ENCODE measurements around the gene PTPRK.

Gene PTPRK

GRCh38 chr6:128414943-128415342 lies 105.5 kb downstream of the PTPRK start (continued):
- TF ChIP-seq, protein P1, sequence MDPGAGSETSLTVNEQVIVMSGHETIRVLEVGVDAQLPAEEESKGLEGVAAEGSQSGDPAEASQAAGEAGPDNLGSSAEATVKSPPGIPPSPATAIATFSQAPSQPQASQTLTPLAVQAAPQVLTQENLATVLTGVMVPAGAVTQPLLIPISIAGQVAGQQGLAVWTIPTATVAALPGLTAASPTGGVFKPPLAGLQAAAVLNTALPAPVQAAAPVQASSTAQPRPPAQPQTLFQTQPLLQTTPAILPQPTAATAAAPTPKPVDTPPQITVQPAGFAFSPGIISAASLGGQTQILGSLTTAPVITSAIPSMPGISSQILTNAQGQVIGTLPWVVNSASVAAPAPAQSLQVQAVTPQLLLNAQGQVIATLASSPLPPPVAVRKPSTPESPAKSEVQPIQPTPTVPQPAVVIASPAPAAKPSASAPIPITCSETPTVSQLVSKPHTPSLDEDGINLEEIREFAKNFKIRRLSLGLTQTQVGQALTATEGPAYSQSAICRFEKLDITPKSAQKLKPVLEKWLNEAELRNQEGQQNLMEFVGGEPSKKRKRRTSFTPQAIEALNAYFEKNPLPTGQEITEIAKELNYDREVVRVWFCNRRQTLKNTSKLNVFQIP (CRISPR knock-in tag; IDR thresholded peaks at IDR 0.05; ENCODE audit: borderline replicate concordance, low read depth) = no peak

DNA sequence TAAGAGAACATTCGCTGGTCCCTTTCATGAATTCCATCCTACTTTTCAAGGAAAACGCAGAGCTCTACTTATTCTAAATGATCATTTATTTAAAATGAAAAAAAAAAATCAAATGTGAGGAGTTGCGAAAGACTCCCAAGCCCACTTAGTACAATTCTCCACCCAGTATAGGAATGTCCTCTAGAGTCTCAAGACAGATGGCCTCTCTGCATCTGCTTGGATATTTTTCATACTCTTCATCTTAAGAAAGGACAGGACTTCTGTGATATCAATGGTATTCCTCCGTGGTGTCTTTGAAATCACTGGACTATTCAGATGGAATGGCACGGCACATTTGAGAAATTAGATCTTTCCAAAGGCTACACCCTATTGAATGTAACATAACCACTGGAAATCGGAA lies 107.1 kb downstream of the PTPRK start:
- no peak for TF ChIP-seq ZC3H10 (CRISPR knock-in tag; IDR thresholded peaks at IDR 0.05)
- TF ChIP-seq, protein P2, sequence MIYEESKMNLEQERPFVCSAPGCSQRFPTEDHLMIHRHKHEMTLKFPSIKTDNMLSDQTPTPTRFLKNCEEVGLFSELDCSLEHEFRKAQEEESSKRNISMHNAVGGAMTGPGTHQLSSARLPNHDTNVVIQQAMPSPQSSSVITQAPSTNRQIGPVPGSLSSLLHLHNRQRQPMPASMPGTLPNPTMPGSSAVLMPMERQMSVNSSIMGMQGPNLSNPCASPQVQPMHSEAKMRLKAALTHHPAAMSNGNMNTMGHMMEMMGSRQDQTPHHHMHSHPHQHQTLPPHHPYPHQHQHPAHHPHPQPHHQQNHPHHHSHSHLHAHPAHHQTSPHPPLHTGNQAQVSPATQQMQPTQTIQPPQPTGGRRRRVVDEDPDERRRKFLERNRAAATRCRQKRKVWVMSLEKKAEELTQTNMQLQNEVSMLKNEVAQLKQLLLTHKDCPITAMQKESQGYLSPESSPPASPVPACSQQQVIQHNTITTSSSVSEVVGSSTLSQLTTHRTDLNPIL (CRISPR knock-in tag; IDR thresholded peaks at IDR 0.05; ENCODE audit: low read depth) = no peak
- TF ChIP-seq, protein P1 (CRISPR knock-in tag; IDR thresholded peaks at IDR 0.05; ENCODE audit: borderline replicate concordance, low read depth) = no peak
- TF ChIP-seq ZNF565 (CRISPR knock-in tag; conservative IDR thresholded peaks at IDR 0.05; ENCODE audit: low read depth) = no peak
- TF ChIP-seq ESRRG (CRISPR knock-in tag; IDR thresholded peaks at IDR 0.05) = no peak
- TF ChIP-seq ZNF8 (CRISPR knock-in tag; IDR thresholded peaks at IDR 0.05) = no peak
- TF ChIP-seq CSDC2 (CRISPR knock-in tag; IDR thresholded peaks at IDR 0.05) = no peak
- no peak for TF ChIP-seq GLIS3 (CRISPR knock-in tag; IDR thresholded peaks at IDR 0.05)
- no peak for TF ChIP-seq ARNTL (CRISPR knock-in tag; IDR thresholded peaks at IDR 0.05; ENCODE audit: borderline replicate concordance, low read depth)
- TF ChIP-seq PATZ1 (CRISPR knock-in tag; IDR thresholded peaks at IDR 0.05; ENCODE audit: borderline replicate concordance) = no peak
- no peak for ATAC-seq

DNA sequence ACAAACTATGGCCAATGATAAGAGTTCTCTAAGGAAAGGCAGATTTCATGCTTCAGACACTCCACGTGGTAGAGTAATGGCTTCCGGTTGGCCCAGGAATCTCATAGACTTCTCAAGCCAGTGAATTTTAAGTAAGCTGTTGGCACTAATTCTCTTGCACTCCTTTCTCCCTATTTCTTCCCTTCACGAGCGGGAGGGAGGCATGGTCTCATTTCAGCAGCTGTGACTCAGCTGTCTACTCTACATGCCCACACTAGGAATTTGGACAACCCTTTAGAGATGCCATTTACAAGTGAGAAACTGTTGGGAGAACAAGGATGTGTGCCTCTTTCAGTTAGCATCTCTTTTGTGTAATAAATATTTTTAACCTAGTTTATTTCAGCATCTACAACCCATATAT lies 107.7 kb downstream of the PTPRK start:
- no peak for ATAC-seq
- TF ChIP-seq, protein P2 (CRISPR knock-in tag; IDR thresholded peaks at IDR 0.05; ENCODE audit: low read depth) = no peak
- TF ChIP-seq, protein P3, sequence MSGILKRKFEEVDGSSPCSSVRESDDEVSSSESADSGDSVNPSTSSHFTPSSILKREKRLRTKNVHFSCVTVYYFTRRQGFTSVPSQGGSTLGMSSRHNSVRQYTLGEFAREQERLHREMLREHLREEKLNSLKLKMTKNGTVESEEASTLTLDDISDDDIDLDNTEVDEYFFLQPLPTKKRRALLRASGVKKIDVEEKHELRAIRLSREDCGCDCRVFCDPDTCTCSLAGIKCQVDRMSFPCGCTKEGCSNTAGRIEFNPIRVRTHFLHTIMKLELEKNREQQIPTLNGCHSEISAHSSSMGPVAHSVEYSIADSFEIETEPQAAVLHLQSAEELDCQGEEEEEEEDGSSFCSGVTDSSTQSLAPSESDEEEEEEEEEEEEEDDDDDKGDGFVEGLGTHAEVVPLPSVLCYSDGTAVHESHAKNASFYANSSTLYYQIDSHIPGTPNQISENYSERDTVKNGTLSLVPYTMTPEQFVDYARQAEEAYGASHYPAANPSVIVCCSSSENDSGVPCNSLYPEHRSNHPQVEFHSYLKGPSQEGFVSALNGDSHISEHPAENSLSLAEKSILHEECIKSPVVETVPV (CRISPR knock-in tag; IDR thresholded peaks at IDR 0.05) = no peak
- TF ChIP-seq, protein P4, sequence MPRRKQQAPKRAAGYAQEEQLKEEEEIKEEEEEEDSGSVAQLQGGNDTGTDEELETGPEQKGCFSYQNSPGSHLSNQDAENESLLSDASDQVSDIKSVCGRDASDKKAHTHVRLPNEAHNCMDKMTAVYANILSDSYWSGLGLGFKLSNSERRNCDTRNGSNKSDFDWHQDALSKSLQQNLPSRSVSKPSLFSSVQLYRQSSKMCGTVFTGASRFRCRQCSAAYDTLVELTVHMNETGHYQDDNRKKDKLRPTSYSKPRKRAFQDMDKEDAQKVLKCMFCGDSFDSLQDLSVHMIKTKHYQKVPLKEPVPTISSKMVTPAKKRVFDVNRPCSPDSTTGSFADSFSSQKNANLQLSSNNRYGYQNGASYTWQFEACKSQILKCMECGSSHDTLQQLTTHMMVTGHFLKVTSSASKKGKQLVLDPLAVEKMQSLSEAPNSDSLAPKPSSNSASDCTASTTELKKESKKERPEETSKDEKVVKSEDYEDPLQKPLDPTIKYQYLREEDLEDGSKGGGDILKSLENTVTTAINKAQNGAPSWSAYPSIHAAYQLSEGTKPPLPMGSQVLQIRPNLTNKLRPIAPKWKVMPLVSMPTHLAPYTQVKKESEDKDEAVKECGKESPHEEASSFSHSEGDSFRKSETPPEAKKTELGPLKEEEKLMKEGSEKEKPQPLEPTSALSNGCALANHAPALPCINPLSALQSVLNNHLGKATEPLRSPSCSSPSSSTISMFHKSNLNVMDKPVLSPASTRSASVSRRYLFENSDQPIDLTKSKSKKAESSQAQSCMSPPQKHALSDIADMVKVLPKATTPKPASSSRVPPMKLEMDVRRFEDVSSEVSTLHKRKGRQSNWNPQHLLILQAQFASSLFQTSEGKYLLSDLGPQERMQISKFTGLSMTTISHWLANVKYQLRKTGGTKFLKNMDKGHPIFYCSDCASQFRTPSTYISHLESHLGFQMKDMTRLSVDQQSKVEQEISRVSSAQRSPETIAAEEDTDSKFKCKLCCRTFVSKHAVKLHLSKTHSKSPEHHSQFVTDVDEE (CRISPR knock-in tag; IDR thresholded peaks at IDR 0.05) = no peak
- no peak for TF ChIP-seq OSR1 (CRISPR knock-in tag; IDR thresholded peaks at IDR 0.05)
- TF ChIP-seq ZNF70 (CRISPR knock-in tag; IDR thresholded peaks at IDR 0.05) = no peak
- no peak for TF ChIP-seq ARNTL (CRISPR knock-in tag; IDR thresholded peaks at IDR 0.05; ENCODE audit: borderline replicate concordance, low read depth)
- TF ChIP-seq TCF4 (CRISPR knock-in tag; IDR thresholded peaks at IDR 0.05; ENCODE audit: borderline replicate concordance) = no peak
- no peak for TF ChIP-seq ESRRG (CRISPR knock-in tag; IDR thresholded peaks at IDR 0.05)
- no peak for TF ChIP-seq RARB (CRISPR knock-in tag; IDR thresholded peaks at IDR 0.05)
- no peak for TF ChIP-seq ZFP3 (CRISPR knock-in tag; IDR thresholded peaks at IDR 0.05)
- TF ChIP-seq ZNF565 (CRISPR knock-in tag; conservative IDR thresholded peaks at IDR 0.05; ENCODE audit: low read depth) = no peak
- no peak for TF ChIP-seq GLIS3 (CRISPR knock-in tag; IDR thresholded peaks at IDR 0.05)
- no peak for TF ChIP-seq PPARA (CRISPR knock-in tag; IDR thresholded peaks at IDR 0.05; ENCODE audit: borderline replicate concordance)

Measured in SK-N-SH treated with all-trans-retinoic acid at 6 μM for 48 hours (cell line).